AG04450 (cell line): Measurements from ENCODE around the gene CASKIN1. TPM values are rescaled to one million over a fixed set of nuclear protein-coding genes. Genes with fewer than 3 reads are reported as not detected.

Experiments used
- CTCF ChIA-PET: fragments of 300-600, 350-600 bp; formaldehyde crosslinking; extraction: SDS; loops from one replicate; lab custom pipeline; 2022; ENCODE audit warnings: antibody characterized with exemption, inconsistent platforms; lab: Charles Lee
- POLR2A ChIA-PET: fragments of 350-600 bp; formaldehyde crosslinking; extraction: SDS; loops from one replicate; lab custom pipeline; 2021; ENCODE audit warnings: antibody characterized with exemption, inconsistent platforms; lab: Yijun Ruan, JAX
- DNase-seq: peaks from one replicate; pipeline ENCODE4 v3.0.0-alpha.2; 2011; ENCODE audit warnings: low read depth, low spot score
- H3K27ac ChIP-seq: one replicate; pipeline ENCODE4 v1.5.1; 2012; ENCODE audit warnings: low read depth, low read length, control low read depth
- H3K27me3 ChIP-seq: one replicate; pipeline ENCODE4 v1.6.0; 2012; ENCODE audit warnings: low read length; ENCODE audit not compliant: control insufficient read depth, insufficient read depth
- H3K4me3 ChIP-seq: 2 replicates; pipeline ENCODE4 v1.5.1; 2011; ENCODE audit warnings: mild to moderate bottlenecking, low read depth, low read length, control low read depth
- H3K9me3 ChIP-seq: 2 replicates; pipeline ENCODE4 v1.5.1; 2012; ENCODE audit warnings: low read length; ENCODE audit not compliant: control insufficient read depth, insufficient read depth
- polyA minus RNA-seq: library from RNA; depleted of rRNA, polyadenylated mRNA; stranded (reverse); fragments of >200 nt; gene quantifications from 2 replicates; pipeline ENCODE4 v1.2.3, GENCODE V29; 2011; rRNA and poly(A)+ RNA removed
- polyA plus RNA-seq: library from polyadenylated mRNA; depleted of rRNA; stranded (reverse); fragments of >200 nt; gene quantifications from 2 replicates; pipeline ENCODE4 v1.2.3, GENCODE V29; 2011; rRNA removed
- TF ChIP-seq, protein P1 (sequence below): IDR thresholded peaks from 2 replicates; pipeline ENCODE4 v1.5.1; 2011; ENCODE audit warnings: low read depth, low read length, control low read depth, inconsistent platforms

CASKIN1 gene, protein sequence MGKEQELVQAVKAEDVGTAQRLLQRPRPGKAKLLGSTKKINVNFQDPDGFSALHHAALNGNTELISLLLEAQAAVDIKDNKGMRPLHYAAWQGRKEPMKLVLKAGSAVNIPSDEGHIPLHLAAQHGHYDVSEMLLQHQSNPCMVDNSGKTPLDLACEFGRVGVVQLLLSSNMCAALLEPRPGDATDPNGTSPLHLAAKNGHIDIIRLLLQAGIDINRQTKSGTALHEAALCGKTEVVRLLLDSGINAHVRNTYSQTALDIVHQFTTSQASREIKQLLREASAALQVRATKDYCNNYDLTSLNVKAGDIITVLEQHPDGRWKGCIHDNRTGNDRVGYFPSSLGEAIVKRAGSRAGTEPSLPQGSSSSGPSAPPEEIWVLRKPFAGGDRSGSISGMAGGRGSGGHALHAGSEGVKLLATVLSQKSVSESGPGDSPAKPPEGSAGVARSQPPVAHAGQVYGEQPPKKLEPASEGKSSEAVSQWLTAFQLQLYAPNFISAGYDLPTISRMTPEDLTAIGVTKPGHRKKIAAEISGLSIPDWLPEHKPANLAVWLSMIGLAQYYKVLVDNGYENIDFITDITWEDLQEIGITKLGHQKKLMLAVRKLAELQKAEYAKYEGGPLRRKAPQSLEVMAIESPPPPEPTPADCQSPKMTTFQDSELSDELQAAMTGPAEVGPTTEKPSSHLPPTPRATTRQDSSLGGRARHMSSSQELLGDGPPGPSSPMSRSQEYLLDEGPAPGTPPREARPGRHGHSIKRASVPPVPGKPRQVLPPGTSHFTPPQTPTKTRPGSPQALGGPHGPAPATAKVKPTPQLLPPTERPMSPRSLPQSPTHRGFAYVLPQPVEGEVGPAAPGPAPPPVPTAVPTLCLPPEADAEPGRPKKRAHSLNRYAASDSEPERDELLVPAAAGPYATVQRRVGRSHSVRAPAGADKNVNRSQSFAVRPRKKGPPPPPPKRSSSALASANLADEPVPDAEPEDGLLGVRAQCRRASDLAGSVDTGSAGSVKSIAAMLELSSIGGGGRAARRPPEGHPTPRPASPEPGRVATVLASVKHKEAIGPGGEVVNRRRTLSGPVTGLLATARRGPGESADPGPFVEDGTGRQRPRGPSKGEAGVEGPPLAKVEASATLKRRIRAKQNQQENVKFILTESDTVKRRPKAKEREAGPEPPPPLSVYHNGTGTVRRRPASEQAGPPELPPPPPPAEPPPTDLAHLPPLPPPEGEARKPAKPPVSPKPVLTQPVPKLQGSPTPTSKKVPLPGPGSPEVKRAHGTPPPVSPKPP (N-terminal part only)
- polyA plus RNA-seq (0.01 and 0.02 TPM in 2 replicates), polyA minus RNA-seq (not detected in 2 replicates)

DNA sequence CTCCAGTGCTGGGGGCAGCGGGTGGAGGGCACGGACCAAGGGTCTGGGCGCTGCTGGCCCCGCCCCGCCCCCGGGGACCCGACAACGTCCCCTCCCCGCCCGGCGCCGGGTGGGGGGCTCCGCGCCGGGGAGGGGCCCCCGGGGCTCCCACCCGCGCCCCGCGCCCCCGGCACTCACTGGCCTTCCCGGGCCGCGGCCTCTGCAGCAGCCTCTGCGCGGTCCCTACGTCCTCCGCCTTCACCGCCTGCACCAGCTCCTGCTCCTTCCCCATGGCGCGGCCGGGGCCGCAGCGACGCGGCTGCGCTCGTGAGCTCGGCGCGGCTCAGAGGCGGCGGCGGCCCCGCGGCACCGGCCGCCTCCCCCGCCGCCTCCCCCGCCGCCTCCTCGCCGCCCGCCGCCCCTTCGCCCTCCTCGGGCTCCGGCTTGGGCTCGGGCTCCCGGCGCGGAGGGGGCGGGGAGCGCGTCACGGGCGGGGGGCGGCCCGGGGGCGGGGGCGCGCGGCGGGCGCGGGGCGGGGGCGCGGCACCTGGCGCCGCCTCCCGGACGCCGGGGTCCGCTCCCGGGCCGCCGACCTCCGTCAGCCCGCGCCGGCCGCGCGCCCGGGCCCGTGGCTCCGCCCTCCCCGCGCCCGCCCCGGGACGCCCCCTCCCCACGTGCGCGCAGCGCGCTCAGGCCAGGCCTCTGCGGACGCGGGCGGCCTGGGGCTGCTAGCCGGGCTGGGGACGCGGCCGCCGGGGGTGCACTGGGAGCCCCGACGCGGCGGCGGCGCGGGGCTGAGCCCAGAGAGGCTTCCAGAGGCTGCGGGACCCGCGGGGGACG is at the start of gene CASKIN1:
Gene CASKIN1, minus strand, starts transcription at position 444 of the 819 bp plus-strand sequence. Its CDS starts 173 bp downstream, at position 271.
- ChIA-PET CTCF (no interaction called here), POLR2A (interaction anchor here (0.5 to 3.4 kb wide), 3 partner anchors 7 to 41 kb away, joined by 3 to 16 read pairs (median 3); partner anchors contain the start of gene TRAF7)
- Histone ChIP-seq H3K27ac (no peak within 1 kb of the TSS), H3K9me3 (peaks cover 6% of the 10 kb centered on the region), H3K4me3 (peak within 1 kb of the TSS; percentile 44), H3K27me3 (peaks cover 64% of the 10 kb centered on the region)
- DNase-seq: no peak
- TF ChIP-seq, protein P1, sequence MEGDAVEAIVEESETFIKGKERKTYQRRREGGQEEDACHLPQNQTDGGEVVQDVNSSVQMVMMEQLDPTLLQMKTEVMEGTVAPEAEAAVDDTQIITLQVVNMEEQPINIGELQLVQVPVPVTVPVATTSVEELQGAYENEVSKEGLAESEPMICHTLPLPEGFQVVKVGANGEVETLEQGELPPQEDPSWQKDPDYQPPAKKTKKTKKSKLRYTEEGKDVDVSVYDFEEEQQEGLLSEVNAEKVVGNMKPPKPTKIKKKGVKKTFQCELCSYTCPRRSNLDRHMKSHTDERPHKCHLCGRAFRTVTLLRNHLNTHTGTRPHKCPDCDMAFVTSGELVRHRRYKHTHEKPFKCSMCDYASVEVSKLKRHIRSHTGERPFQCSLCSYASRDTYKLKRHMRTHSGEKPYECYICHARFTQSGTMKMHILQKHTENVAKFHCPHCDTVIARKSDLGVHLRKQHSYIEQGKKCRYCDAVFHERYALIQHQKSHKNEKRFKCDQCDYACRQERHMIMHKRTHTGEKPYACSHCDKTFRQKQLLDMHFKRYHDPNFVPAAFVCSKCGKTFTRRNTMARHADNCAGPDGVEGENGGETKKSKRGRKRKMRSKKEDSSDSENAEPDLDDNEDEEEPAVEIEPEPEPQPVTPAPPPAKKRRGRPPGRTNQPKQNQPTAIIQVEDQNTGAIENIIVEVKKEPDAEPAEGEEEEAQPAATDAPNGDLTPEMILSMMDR: no peak

DNA sequence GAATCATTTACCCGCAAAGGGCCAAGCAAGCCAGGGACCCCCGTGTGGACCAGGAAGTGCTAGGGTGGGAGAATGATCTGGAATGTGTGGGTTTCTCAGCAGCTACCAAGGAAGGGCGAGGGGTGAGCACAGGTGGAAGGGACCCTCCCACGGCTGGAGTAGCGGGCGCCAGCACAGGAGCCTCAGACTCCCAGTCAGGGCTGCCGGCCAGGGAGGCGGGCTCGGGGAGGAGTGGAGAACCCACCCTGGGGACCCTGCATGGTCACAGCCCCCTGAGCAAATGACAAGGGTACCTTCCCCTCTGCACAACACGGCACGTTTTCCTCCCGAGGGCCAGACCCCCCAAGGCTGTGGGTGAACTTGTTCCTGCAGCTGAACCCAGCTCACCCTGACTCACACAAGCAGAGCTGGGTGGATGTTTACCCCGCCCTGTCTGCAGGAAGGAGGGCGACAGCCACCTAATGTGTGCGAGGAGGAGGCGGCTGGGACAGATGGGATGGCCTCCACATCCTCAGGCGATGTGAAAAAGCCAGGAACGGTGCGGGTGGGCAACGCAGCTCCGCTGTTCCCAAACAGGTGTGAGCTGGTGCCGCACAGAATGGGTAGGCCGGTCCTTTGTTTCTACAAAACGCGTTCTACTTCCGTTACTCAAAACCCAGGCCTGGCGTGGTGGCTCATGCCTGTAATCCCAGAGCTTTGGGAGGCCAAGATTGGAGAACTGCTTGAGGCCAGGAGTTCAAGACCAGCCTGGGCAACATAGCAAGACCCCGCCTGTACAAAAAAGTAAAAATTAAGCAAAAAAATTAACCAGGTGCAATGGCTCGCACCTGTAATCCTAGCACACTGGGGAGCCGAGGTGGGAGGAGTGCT is 48.8 kb upstream of the CASKIN1 start:
- H3K9me3 ChIP-seq: no peaks in the 10 kb centered on the region; the same call in 1 of the 2 replicates
- TF ChIP-seq, protein P1: no peak
- CTCF ChIA-PET: no interaction called here
- POLR2A ChIA-PET: no interaction called here
- no peak for DNase-seq
- H3K4me3 ChIP-seq: no peak overlapping the region
- H3K27me3 ChIP-seq: no peaks in the 10 kb centered on the region
- no peak overlapping the region for H3K27ac ChIP-seq

DNA sequence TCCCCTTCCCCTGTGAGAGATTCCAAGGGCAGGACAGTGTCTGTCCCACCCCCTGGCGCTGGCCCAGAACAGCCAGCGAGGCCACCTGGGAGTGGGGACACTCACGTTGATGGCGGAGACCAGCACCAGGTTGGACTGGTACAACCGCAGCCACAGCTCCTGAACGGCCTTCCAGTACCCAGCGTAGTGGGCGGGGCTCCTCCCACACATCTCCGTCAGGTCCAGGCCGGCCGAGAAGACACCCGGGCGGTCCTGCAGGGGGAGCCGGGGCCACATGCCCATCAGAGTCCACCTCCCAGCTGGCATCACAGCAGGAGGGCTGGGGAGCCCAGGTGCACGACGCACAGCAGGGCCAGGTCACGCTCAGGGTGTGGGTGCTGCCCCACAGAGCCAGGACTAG is 47.9 kb upstream of the CASKIN1 start:
- Histone ChIP-seq H3K9me3 (no peaks in the 10 kb centered on the region; the same call in 1 of the 2 replicates), H3K27me3 (no peaks in the 10 kb centered on the region), H3K27ac (no peak overlapping the region), H3K4me3 (no peak overlapping the region)
- DNase-seq: no peak
- TF ChIP-seq, protein P1: no peak
- ChIA-PET POLR2A (no interaction called here), CTCF (no interaction called here)

DNA sequence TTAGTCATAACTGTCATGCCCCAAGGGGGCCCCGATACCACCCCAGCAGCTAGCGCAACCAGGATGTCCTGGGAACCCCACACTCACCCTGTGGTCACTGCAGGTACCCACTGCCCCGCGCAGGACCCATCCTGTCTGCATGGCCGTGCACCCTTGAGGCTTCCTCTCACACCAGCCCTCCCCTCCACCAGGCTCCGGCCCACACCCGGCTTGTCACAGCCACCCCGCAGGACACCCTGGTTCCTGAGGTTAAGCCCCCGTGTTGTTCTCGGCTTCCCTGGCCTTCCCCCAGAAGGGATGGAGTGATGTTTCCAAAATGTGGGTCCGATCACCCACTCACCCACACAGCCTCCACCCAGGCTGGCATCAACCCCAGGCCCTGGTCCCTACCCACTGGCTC is 47.4 kb upstream of the CASKIN1 start:
- POLR2A ChIA-PET: no interaction called here
- TF ChIP-seq, protein P1: no peak
- no peak overlapping the region for H3K27ac ChIP-seq
- DNase-seq: no peak
- H3K9me3 ChIP-seq: no peaks in the 10 kb centered on the region; the same call in 1 of the 2 replicates
- no peaks in the 10 kb centered on the region for H3K27me3 ChIP-seq
- H3K4me3 ChIP-seq: no peak overlapping the region
- CTCF ChIA-PET: no interaction called here
